ENCODE measurements around the gene SIPA1L3.
"Not testable (repeated sequence)": the region's sequence is repeated elsewhere in the genome, so short reads cannot be mapped to it uniquely, and the experiment has no call there.

SIPA1L3 gene

DNA sequence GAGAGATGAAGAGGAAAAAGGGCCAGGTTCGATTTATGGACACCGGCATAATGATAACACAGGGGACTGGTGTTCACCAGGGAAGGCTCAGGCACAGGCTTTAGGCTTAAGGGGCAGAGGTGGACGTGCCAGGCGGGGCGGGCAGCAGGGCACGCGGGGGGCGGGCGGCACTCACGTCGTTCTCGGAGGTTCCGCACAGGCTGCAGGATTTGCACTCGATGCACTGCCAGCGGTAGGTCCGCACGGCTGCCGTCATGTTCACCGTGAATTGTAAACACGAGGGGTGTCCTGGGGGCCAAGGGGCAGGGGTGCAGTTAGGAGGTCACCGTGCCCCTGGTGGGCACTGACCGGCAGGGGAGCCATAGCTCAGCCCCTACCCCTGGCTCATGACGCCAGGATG is 306.5 kb downstream of the SIPA1L3 start:
- DNase-seq (ENCODE audit: low spot score) = no peak

DNA sequence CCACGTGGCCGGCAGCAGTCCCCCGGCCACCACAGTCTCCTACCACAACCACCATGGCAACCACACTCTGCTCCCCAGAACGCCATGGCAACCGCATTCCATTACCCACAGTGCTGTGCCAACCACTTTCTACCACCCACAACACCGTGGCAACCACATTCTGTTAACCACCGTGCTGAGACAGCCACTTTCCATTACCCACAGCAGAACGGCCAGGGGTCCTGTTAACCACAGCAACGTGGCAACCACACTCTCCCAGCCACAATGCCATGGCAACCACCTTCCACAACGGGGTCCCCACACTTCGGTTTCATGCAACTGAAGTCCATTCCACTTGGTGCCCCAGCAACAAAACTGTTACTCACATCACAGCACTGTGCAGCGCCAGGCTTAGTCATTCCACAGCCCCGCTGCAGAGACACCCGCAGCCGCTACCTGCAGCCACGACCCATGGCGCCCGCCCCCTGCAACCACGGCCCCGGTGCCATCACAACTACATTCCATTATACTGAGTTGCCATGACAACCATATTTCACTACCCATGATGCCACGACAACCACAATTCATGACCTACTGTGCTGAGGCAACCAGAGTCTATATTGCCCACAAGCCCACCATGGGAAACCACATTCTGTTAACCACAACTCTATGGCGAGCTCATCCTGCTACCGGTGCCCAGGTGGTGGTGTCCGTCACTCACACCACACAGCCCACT is 307.1 kb downstream of the SIPA1L3 start:
- peak; percentile 86 for DNase-seq (ENCODE audit: low spot score)

DNA sequence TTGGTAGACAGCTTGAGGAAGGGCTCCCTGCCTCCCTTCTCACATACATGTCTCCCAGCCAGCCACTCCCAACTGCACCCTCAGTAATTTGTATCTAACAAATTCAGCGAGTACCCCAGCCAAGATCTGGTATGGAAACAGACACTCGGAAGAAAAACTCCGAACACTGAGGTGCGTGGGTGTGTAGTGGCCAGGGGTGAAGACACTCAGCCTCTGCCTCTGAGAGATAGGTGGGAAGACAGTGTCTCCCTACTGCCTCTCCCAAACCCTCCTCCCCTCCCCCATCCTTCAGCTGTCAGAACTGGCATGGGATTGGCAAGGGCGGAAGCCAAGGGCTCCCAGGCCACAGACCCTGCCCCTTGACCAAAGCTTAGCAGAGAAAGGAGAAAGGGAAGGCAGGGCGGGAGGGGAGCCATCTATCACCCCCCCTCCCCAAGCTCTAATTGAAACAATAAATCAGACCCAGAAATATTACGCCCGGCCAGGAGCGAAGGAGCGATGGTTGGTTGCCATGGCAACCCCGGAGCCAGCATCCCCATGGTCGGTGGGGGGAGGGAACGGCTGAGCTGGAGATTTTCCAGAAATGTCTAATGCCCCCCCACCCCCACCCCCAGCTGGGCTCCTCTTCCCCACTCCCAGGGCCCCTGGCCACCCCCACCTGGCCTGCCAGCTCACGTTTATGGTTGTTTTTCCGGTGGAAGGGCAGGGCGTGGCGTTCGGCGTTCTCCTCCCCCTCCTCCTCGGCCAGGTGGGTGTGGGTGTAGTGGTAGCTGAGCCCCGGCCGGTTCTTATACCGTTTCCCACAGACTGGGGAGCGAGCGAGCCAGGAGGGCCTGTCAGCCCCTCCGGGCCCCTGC is 310.0 kb downstream of the SIPA1L3 start:
- no peak for DNase-seq (ENCODE audit: low spot score)

- no peak for DNase-seq (ENCODE audit: low spot score)
These were observed 311.2 kb downstream of the SIPA1L3 start for GRCh38 chr19:38218204-38218603.

DNA sequence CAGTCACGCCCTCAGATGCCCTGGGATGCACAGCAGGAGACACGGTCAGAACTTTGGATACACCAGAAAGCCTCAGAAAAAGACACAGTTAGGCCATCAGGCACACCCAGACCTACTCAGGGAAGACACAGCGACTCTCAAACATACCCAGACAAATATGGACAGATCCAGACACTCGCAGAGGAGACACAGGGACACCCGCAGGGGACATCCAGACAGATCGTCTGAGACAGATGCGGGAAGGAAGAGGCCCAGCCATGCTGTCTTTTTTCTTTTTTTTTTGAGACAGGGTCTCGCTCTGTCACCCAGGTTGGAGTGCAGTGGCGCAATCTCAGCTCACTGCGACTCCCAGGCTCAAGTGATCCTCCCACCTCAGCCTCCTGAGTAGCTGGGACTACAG is 312.2 kb downstream of the SIPA1L3 start:
- no peak for DNase-seq (ENCODE audit: low spot score)

DNA sequence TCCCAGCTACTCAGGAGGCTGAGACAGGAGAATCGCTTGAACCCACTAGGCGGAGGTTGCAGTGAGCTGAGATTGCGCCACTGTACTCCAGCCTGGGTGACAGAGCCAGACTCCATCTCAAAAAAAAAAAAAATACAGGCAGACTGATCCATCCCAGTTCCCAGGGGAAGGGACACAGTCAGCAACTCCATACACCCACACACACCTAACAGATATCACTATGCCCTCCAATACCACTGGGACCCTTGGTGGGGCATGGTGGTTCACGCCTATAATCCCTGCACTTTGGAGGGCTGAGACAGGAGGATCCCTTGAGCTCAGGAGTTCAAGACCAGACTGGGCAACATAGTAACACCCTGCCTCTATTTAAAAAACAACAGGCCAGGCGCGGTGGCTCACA is 314.4 kb downstream of the SIPA1L3 start:
- DNase-seq (ENCODE audit: low spot score) = no peak

DNA sequence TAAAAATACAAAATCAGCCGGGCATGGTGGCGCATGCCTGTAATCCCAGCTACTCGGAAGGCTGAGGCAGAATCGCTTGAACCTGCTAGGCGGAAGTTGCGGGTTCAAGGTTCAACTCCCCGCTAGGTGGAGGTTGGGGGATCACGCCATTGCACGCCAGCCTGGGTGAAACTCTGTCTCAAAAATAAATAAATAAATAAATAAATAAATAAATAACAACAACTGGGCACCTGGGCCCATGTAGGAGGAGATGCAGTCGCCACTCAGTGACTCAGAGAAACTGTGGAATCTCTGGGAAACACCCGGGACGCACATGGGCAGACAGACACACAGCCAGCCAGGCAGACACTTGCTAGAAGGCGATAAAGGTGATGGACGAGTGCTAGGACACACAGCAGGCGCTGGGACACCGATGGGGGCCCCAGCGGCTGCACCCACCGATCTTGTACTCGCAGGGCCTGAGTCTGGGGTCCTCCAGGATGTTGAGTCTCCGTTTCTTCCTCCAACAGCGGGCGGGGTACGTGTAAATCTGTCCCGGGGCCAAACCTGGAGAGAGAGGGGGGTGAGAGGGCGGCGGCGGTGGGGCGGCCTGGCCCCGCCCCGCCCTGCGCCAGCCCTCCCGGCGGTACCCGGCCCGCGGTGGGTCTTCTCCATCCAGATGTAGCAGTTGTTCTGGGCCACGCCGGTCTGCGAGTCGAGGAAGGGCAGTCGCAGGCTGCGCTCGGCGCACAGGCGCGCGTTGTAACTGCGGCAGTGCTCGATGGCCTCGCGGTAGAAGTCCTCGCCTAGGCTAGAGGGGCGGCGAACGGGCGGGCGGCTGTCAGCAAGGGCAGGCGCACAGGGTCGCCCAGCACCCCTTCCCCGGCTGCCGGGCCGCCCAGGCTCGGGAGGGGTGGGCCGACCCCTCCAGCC is 315.2 kb downstream of the SIPA1L3 start:
- DNase-seq (ENCODE audit: low spot score) = no peak

- DNase-seq (ENCODE audit: low spot score) = no peak
These were observed 316.1 kb downstream of the SIPA1L3 start for GRCh38 chr19:38223119-38223523.

GRCh38 chr19:38223617-38224013 is 316.6 kb downstream of the SIPA1L3 start:
- no peak for DNase-seq (ENCODE audit: low spot score)

DNA sequence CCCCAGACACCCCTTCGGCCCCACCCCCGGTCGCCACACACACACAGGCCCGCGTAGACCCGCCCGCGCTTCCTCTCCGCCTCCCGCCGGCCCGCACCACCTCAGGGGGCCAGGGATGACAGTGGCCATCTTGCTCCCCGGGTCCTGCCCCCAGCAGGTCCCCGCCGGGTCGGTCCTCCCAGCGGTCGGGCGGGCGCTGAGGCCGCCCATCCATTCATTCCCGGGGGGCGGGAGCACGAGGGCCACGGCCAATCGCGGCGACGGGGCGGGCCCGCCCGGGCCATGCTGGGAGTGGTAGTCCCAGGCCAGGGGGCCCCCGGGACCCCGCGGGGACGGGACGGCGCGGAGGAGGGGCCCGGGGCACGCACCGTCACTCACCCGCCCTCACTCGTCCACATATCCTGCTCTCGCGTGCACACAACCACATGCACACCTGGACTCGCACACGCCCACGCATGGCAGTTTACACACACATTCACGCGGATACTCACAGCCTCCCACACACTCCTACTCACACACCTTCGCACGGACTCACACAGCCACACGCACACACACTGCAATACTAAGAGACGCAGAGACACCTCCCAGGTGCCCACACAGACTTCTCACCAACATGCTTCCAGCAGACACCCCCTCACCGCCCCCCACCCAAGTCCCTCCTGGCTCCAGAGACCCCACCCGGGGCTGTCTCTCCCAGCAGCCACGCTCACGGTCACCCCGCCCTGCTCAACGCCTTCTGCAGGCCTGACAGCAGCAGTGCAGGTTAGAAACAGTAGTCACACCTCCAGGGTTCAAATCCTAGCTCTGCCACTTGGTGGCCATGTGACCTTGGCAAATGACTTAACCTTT is 317.2 kb downstream of the SIPA1L3 start, which contains the start of gene DPF1:
Gene DPF1 (minus strand): TSS at position 209 of the 849 bp plus-strand sequence. CDS start 80 bp downstream, at position 129.
- peak; percentile 52 for DNase-seq (ENCODE audit: low spot score)

GRCh38 chr19:38224863-38225218 is 317.8 kb downstream of the SIPA1L3 start:
- not testable (repeated sequence) for DNase-seq (ENCODE audit: low spot score)

- no peak for DNase-seq (ENCODE audit: low spot score)
These were observed 320.4 kb downstream of the SIPA1L3 start for GRCh38 chr19:38227287-38228004.

- DNase-seq (ENCODE audit: low spot score) = no peak
These were observed 321.0 kb downstream of the SIPA1L3 start for GRCh38 chr19:38228005-38228377.

- no peak for DNase-seq (ENCODE audit: low spot score)
These were observed 321.8 kb downstream of the SIPA1L3 start for GRCh38 chr19:38228491-38229439.

GRCh38 chr19:38229585-38230073 is 322.6 kb downstream of the SIPA1L3 start:
- DNase-seq (ENCODE audit: low spot score) = peak; percentile 76

- not testable (repeated sequence) for DNase-seq (ENCODE audit: low spot score)
These were observed 323.6 kb downstream of the SIPA1L3 start for GRCh38 chr19:38230506-38231133.

- no peak for DNase-seq (ENCODE audit: low spot score)
These were observed 324.9 kb downstream of the SIPA1L3 start for GRCh38 chr19:38231918-38232317.

- DNase-seq (ENCODE audit: low spot score) = peak; percentile 81
These were observed 326.8 kb downstream of the SIPA1L3 start for GRCh38 chr19:38233740-38234251.

DNA sequence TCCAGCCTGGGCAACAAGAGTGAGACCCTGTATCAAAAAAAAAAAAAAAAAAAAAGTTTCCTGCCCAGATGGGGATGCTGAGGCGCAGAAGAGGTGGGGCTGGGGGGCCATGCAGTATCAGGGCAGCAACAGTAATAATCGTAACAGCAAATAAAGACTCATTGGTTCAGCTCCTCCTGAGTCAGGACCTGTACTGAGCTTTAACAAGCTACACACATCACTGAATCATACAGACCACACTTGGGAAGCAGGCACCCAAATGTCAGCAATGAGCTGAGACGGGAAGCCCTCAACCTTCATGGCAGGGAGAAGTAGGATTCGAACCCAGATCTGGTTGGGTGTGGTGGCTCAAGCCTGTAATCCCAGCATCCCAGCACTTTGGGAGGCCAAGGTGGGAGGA is 327.6 kb downstream of the SIPA1L3 start:
- no peak for DNase-seq (ENCODE audit: low spot score)

All from activated CD4-positive, alpha-beta T cell treated with anti-CD3 and anti-CD28 coated beads, Interleukin-2, Interleukin-4, amounts not matched to agents 100 ng/mL and 50 ng/mL, durations not matched to agents 16 hours and 8 hours (primary cell).